Activated CD4-positive, CD25-positive, alpha-beta regulatory T cell treated with anti-CD3 and anti-CD28 coated beads, Interleukin-2, amount 50 U/mL, for 72 hours (primary cell): ENCODE measurements around the gene GPHA2.
"Not testable (repeated sequence)": the region's sequence is repeated elsewhere in the genome, so short reads cannot be mapped to it uniquely, and the experiment has no call there.

ENCODE experiments used
- DNase-seq: peaks from one replicate; pipeline ENCODE4 v3.0.0; 2021

The GPHA2 gene, protein sequence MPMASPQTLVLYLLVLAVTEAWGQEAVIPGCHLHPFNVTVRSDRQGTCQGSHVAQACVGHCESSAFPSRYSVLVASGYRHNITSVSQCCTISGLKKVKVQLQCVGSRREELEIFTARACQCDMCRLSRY

GRCh38 chr11:64935359-64936081 is at the start of gene GPHA2:
GPHA2 (minus strand) TSS chr11:64935893; CDS start chr11:64935460, 433 bp downstream.
- no peak for DNase-seq

DNA sequence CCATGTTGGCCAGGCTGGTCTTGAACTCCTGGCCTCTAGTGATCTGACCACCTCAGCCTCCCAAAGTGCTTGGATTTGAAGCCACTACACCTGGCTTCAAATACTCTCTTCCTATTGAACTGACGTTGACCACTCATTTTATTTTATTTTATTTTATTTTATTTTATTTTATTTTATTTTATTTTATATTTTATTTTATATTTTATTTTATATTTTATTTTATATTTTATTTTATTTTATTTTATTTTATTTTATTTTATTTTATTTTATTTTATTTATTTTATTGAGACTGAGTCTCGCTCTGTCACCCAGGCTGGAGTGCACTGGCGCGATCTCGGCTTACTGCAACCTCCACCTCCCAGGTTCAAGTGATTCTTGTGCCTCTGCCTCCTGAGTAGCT is 47.6 kb upstream of the GPHA2 start:
- DNase-seq = not testable (repeated sequence)

GRCh38 chr11:64976651-64977050 is 41.0 kb upstream of the GPHA2 start:
- no peak for DNase-seq

- DNase-seq = no peak
Measured at GRCh38 chr11:64974124-64974523, 38.4 kb upstream of the GPHA2 start.

DNA sequence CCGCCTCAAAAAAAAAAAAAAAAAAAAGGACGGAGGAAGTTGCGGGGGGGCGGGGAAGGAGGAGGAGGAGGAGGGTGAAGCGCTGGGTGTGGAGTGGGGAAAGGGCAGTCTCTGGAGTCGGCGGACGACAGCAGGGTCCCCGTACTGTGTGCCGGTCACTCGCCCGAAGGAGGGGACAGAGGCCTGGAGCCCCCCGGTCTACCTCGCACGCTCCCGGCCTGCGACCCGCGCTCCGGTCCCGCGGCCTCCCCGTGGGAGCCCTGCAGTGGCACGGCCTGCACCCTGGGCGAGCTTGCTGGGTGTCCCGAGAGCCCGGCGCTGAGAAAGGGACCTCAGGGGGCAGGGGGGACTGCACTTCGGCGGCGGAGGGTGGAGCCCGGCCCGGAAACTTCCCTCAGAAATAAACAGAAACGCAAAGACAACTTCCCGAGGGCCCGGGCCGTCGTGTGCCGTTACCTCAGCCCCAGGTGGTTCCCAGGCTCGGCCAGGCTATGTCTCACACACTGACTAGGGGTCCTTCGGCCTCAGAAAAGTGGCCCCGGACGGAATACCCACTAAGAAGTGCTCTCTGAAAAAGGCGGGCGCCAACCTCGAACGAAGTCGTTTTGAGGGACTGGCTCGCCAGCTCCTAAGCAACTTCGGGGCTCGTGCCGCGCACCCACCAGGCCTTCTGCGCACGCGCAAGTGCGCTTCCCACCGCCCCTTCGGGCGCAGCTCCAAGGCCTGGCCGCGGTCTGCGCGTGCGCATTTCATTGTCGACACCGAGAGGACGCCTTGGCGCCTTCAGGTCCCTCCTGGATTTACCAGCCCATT is 35.9 kb upstream of the GPHA2 start, which contains the start of gene MAJIN:
MAJIN (minus strand) TSS at position 688 of the 813 bp plus-strand sequence. CDS start 12,703 bp downstream, outside the sequence.
- peak; percentile 90 for DNase-seq

GRCh38 chr11:64970731-64971151 is 35.0 kb upstream of the GPHA2 start:
- no peak for DNase-seq

DNA sequence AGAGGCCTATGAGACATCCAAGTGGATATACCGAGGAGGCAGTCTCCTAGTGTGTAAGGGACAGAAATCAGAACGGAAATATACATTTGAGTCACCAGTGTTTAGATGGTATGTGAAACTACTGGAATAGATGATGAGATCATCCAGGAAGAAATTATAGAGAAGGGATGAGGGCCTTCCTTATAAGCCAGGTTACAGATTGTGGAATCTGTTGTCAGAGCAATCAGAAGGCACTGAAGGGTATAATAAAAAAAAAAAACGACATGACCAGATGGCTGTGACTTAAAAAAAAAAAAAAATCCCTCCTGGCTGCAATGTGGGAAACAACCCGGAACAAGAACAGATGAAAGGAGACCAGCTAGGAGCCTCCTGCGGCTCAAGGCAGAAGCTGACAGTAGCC is 33.5 kb upstream of the GPHA2 start:
- DNase-seq = no peak

DNA sequence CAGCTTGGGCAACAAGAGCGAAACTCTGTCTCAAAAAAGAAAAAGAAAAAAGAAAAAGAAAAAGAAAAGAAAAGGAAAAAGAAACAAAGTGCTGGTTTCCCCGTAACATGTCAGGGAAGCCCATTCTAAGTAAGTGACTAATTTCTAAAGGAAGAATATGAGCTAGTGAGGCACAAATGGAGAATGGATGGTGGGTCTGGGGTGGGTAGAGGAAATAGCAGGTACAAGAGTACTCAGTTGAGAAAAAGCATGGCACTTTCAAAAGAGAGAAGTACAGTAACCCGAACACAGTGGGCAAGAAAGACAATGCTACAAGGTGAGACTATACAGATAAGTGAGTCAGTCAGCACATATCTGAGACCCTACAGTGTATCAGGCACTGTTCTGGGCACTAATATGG is 31.7 kb upstream of the GPHA2 start:
- DNase-seq = no peak

DNA sequence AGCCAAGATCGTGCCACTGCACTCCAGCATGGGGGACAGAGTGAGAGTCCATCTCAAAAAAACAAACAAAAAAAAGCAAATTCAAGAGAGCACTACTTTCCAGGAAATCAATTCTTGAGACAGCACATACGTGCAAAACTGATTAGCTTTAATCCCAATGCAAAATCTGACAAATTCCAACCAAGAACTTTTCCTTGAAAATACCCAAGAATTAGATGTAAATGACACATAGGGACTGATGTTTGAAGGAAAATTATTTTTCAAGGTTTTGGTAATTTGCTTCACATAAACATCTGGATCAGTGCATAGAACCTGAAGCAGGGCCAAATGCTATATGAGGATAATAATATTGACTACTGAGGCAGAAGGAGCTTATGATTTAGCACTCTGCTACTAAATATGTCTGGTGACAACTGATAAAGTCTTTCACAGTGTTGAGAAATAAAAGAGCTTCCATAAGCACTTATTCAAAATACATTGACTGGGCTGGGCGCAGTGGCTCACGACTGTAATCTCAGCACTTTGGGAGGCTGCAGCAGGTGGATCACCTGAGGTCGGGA is 27.5 kb upstream of the GPHA2 start:
- no peak for DNase-seq

- no peak for DNase-seq
Measured at GRCh38 chr11:64960719-64961118, 25.0 kb upstream of the GPHA2 start.

- DNase-seq = no peak
Measured at GRCh38 chr11:64959498-64959897, 23.8 kb upstream of the GPHA2 start.

DNA sequence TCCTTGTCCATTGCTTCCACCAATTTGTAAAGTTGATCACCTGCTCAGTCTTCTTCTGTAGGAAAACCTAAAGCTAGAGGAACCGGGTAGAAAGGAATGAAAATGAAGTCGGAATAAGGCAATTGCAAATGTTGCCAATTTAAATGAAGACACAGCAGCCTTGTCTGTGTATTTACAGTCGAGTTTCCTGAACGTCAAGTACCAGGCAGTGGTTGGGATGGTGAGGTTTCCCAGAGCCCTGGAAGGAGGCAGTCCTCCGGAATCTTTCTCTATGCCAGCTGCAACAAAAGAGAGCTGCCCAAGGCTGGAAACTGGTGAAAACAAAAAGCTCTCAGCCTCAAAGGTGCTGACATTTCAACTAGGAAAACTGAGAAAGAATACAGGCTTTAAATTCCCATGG is 18.5 kb upstream of the GPHA2 start:
- no peak for DNase-seq

DNA sequence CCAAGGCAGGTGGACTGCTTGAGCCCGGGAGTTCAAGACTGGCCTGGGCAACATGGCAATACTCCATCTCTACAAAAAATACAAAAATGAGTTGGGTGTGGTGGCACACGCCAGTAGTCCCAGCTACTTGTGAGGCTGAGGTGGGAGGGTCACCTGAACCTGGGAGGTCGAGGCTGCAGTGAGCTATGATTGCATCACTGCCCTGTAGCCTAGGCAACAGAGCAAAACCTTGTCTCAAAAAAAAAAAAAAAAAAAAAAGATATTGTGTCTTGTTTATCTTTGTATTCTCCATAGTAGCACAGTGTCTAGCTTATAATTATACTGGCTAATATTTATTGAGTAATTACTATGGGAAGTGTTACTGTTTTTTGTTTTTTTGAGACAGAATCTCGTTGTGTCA is 15.8 kb upstream of the GPHA2 start:
- no peak for DNase-seq

- DNase-seq = no peak
Measured at GRCh38 chr11:64947208-64947814, 11.6 kb upstream of the GPHA2 start.

DNA sequence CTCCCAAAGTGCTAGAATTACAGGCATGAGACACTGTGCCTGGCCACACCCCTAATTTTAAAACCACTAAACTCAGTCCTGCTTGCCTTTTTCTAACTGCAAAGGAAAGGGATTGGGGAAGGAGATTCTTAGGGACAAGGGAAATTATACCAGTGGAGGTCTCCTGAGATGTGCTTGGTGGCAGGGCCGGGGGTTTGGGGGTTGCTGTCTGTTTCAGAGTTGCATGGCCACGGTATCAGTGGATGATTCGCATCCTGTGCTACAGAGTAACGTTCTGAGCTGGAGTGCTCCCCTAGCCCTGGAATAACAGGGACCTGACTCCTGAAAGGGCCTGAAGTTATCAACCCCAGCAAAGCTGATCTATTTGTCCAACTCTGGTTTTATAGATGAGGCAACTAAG is 846 bp upstream of the GPHA2 start:
- no peak for DNase-seq

DNA sequence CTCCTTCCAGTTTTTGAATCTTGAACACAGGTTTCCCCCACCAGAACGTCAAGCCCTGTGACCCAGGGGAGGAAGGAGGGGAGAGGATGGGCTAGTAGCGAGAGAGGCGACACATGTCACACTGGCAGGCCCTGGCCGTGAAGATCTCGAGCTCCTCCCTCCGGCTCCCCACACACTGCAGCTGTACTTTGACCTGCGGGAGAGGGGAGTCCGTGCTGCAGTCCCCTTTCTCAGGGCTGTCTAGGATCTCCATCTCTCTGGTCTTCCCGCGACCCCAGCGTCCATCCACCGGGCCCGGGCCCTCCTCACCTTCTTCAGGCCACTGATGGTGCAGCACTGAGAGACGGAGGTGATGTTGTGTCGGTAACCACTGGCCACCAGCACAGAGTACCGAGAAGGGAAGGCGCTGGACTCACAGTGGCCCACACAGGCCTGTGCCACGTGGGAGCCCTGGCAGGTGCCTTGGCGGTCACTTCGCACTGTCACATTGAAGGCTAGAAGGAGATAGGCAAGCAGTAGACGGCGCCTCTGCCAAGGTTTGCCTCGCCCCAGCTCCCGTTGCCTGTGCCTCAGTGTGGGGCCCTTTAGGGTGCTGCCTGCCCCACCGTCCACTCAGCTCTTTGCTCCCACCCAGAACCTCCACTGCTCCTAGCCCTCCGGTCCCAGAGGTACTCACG is 873 bp downstream of the GPHA2 start:
- DNase-seq = no peak

- DNase-seq = no peak
Measured at GRCh38 chr11:64933935-64934681, 1.6 kb downstream of the GPHA2 start.

DNA sequence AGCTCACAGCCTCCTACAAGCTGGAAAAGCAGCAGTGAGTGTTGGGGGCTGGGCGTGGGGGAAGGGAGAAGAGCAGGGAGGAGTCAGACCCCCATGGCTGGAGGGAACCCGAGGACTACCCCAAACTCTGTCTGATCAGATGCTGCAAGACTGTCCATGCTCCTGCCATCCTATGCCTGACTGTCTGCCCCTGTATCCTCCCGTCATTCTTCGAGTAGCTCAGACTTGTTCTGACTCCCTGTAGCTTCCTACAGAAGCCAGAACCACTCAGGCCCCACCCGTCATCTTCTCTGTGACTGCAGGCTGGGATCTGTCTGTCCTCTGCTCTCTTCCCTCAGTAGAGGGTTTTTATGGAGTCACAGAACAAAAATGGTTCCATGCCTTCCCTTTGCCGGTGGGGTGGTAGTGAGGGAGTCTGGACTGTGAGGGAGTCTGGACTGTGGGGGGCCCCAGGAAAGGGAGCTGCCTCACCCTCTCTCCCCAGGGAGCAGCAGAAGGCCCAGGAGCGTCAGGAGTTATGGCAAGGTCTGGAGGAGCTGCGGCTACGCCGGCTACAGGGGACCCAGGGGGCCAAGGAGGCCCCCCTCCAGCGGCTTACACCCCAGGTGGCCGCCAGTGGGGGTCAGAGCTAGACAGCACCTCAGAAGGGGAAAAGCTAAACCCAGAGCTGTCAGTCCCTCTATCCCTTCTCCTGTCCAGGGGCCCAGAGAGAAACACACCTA is 2.3 kb downstream of the GPHA2 start:
- DNase-seq = no peak

DNA sequence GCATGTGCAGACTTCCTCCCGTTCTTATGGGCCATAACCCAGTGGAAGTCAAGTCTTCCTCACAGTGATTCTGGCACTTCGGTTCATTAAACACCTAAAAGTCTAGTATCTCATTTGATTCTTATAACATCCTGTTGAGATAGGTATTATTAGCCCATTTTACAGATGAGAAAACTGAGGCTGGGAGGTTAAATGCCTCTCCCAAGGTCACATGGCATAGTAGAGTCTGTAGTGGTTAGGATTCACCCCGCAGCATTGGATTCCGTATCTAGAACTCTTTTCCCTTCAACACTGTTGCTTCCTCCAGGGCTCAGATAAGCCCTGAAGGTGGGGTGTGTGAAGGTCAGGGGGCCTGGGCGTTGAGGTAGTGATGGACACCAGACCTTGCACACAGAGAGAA is 3.4 kb downstream of the GPHA2 start:
- DNase-seq = no peak

DNA sequence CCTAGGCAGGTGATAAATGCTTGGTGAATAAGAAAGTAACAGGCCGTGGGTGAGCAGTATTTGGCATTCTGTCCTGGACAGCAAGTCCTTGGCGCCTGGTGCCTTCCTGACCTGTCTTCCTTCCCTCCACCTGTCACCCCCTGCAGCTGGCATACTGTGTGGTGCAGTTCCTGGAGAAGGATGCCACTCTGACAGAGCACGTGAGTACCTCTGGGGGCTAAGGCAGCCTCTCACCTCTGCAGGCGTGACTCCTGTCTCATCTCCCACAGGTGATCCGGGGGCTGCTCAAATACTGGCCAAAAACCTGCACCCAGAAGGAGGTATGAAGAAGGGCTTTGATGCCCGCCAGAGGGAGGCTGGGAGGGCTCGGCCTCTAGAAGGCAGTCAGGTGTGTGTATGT is 4.4 kb downstream of the GPHA2 start:
- DNase-seq = no peak

- no peak for DNase-seq
Measured at GRCh38 chr11:64930340-64930739, 5.4 kb downstream of the GPHA2 start.
